NCI-H2171 treated with DMSO at 0.1 percent for 48 hours (cell line): ENCODE data around the gene CSHL1.
"Not testable (repeated sequence)": the region's sequence is repeated elsewhere in the genome, so short reads cannot be mapped to it uniquely, and the experiment has no call there.

Experiments
- DNase-seq: peaks from one replicate; lab custom pipeline; 2025; lab: John Stamatoyannopoulos, UW

The CSHL1 gene

GRCh38 chr17:63882626-63883126, 28.4 kb downstream of the CSHL1 start:
- not testable (repeated sequence) for DNase-seq

DNA sequence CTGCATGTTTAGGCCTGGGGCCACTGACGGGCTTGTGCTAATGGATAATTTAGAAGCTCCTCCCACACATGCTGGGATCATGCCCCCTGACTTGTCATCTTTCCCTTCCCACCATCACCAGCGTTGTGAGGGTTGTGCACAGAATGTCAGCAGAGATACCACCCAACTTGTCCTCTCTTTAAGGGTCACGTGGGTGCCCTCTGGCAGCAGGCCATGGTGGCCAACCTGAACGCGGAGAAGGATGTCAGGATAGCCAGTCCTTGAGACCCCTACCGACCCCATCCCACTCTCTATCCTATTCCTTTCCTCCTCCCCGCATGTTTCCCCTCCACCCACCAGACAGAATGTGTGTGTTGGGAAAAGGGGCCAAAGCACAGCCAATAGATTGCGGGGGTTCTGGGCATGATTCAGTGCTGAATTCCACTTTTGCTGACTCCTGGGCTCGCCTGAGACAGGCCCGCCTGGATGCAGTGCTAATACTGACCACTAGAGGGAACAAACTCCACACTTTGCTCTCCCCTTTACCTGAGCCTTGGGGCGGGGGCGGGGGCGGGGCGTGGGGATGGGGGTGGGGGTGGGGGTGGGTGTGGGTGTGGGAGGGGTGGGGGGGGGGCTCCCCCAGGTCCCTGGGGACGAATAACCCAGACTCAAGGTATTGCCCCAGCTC, 29.0 kb downstream of the CSHL1 start, which contains the start of gene GH2:
GH2 (minus strand) TSS at position 10 of the 667 bp plus-strand sequence. CDS start 143 bp downstream, outside the sequence.
- DNase-seq = peak; percentile 46

- DNase-seq = not testable (repeated sequence)
These were observed 29.7 kb downstream of the CSHL1 start for GRCh38 chr17:63881337-63881736.

DNA sequence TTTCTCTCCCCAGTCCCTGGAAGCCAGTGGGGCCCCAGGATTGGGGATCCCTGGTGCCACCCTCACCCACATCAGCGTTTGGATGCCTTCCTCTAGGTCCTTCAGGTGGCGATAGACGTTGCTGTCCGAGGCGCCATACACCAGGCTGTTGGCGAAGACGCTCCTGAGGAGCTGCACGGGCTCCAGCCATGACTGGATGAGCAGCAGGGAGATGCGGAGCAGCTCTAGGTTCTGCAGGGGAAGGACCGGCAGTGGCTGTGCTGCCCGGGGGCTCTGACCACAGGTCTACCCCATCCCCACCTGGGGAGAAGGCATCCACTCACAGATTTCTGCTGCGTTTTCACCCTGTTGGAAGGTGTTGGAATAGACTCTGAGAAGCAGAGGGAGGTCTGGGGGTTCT, 30.4 kb downstream of the CSHL1 start:
- no peak for DNase-seq

DNA sequence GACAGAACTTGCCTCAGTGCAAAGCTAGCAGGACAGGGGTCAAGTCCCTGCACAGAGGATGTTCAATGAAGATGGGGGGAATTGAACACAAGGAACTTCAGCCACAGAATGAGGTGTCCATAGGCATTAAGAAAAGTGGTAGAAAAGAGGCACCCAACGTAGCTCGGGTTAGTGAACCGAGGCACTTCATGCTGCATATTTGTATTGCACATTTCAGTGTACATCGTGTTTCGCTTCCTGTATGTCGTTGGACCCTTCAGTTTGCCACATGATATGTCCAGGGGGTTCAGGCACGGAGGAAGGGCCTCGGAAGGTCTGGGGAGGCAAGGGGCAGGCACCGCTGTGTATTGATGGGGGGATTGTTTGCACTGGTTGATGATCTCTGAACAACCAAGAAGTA, 32.6 kb downstream of the CSHL1 start:
- not testable (repeated sequence) for DNase-seq

DNA sequence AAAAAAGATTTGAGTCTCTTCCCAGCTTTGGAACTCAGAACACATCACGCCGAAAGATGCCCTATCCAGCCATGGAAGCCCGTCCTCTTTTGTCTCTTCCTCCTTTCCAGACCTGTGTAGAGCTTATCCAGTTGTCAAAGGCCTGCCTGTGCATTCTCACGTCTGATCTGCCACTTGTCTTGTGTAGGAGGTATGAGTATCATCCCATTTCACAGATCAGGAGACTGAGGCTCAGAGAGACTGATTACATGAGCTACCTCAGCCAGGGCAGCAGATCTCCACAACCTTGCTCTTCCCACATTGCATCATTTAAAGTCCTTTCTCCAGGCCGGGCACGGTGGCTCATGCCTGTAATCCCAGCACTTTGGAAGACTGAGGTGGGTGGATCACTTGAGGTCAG, 36.4 kb downstream of the CSHL1 start:
- DNase-seq = not testable (repeated sequence)

- DNase-seq = not testable (repeated sequence)
These were observed 36.9 kb downstream of the CSHL1 start for GRCh38 chr17:63874061-63874626.

GRCh38 chr17:63873577-63873976, 37.5 kb downstream of the CSHL1 start, which contains the start of gene CSH2:
Gene CSH2, minus strand, starts transcription at chr17:63873677. Its CDS starts 63 bp downstream, at chr17:63873614.
- DNase-seq = not testable (repeated sequence)

GRCh38 chr17:63871646-63872365, 39.3 kb downstream of the CSHL1 start:
- not testable (repeated sequence) for DNase-seq

- DNase-seq = not testable (repeated sequence)
These were observed 40.8 kb downstream of the CSHL1 start for GRCh38 chr17:63870292-63870665.

- not testable (repeated sequence) for DNase-seq
These were observed 41.4 kb downstream of the CSHL1 start for GRCh38 chr17:63869491-63870291.

DNA sequence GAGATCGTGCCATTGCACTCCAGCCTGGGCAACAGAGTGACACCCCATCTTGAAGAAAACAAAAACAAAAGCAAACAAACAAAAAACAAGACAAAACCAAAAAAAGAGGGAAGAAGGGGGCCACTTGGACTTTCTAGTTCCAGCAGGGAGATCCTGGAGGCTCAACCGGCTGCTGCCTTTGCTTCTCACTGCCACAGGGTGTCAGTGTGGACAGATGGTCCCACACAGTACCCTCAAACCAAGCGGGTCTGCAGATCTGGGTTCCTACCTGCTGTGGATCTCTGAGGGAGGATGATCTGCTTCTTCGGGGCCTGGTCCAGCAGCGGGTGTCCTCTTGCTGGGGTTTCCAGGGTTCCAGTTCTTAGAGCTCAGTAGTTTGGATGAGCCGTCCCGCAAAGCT, 44.4 kb downstream of the CSHL1 start:
- DNase-seq = not testable (repeated sequence)
